GM12872 (cell line): ENCODE results near the gene IL36G.
A peak's percentile ranks its signal among the peaks of the same experiment; 100 is the strongest.

ENCODE experiments used
- CTCF ChIP-seq: IDR thresholded peaks from 3 replicates; pipeline ENCODE4 v1.5.1; 2011; ENCODE audit warnings: low read depth, mild to moderate bottlenecking, low read length, moderate library complexity; ENCODE audit not compliant: insufficient read depth

The IL36G gene

GRCh38 chr2:112977559-112978056 is at the start of gene IL36G:
Gene IL36G (plus strand): TSS chr2:112978006. CDS start chr2:112978639, 633 bp downstream.
- no peak for TF ChIP-seq CTCF

DNA sequence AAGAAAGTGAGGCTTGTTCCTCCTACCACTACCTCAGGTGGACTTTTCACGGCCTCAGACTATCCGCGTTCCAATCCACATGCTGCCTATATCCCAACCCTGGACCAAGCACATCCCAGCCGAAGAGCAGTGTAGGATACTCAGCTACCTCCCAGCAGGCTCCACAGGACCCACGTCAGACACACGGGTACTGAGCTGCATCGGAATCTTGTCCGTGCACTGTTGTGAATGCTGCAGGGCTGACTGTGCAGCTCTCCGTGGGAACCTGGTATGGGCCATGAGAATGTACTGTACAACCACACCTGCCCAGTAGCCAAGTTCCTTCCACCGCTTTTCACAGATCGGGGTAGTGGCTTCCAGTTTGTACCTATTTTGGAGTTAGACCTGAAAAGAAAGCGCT is 44.5 kb upstream of the IL36G start:
- no peak for TF ChIP-seq CTCF

DNA sequence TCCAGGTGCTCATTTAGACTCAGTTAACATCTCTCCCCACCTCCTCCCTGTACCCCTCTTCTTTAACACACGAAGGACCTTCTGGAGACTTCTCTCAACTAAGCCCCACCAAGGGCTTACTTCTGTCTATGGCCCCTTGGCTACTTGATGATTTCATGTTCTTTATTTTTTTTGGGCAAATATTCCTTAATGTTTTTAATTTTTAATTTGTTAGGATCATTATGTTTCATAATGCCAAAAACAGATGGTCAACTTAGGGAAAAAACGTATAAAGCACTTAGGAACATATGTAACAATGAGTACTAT is 40.9 kb upstream of the IL36G start:
- no peak for TF ChIP-seq CTCF

DNA sequence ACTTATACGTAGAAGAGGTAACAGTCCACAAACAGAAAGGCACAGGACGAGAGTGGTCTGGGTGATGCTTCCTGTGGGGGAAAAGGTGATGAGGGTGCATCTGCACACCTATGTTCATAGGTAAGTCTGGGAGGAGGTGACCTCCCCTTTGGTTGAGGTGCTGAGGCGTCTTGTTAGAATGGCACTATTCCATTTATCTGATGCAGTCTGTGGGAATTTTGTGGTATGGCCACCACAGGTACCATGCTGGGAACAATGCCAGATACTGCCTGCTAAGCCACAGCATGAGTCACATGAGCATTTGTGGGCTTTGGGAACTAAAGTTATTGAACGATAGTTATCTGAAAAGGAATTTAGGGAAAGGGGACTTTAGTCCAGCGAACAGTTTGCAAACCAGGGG is 38.9 kb upstream of the IL36G start:
- TF ChIP-seq CTCF: no peak

DNA sequence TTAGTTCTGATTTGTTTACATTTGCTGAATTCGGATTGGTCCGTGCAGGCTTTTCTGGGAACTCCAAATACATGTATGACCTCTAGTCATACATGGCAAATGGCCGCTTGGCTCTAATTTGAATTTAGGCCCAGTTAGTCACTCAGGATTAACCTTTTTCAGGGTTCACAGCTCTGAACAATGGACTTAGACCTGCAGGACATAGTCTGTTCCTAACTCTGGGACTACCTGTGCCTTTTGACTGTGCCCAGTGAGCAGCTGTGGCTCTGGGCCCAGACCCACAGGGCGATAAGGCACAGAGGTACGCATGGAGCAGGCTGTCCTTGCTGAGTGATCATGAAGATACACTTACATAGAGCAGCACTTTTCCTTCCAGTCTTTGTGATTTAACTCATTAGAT is 38.4 kb upstream of the IL36G start:
- TF ChIP-seq CTCF: no peak

DNA sequence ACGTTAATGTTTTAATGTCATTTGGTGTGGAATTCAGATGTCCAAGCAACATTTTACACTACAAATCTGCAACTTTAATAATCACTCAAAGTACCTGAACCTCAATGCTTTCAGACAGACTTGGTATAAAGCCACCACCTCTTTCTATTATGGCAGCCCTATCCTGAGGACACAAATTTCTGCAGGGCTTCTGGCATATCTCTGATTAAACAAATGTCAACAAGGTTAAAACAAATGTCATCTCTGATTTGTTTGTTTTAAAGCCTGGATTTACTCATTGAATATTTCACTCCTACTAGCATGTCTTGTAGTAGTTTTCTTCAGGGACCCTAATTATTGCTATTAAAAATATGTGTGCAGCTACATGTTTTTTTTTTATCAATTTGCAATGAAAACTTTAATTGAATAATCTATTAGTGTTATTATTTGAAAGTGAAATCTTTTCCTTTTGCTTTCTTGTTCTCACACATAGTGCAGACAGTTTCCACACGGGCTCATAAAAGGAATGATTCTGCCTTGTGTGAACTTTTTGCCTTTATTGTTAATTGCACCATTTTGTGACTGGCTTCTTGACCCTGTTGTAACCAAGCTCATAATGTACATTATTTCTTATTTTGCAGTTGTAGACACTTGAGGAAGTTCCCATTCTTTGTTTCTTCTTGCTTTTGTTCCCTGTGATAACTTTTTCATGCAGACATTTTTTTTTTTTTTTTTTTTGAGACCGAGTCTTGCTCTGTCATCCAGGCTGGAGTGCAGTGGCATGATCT is 36.8 kb upstream of the IL36G start:
- no peak for TF ChIP-seq CTCF

DNA sequence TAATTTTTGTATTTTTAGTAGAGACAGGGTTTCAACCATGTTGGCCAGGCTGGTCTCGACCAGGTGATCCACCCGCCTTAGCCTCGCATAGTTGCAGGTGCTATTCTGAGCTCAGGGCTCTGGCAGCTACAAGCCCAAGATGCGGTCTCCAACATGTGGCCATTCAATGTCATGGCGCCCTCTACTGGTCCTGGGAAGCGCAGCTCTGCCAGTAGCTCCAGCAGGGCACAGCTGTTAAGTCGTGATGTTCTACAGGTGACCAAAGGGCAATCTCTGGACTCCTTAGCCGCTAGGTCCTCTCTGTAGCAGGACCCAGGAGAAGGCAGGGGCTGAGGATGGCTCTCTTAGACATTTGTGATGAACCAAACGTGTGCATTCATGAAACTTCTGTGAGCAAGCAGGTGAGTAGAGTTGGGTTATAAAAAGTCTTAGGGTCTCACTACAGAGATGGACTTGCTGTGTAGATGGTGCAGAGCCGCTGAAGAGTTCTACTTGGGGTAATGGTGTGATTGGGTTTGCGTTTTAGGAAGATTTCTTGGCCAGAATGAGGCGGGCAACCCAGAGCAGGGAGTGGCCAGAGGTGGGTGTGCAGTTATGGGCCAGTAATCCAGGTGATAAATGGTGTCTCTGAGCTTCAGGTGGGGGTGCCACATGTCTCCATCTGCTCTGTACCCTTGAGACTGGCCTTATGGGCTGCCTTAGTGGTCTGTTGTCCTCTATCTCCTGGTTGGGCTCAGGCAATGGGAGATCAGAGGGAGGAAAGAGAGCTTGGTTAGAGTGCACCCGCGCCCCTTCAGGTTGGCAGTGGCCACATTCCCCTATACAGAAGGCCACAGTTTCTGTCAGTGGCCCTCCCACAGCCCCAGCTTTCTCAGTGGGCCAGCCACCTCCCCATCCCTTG is 35.8 kb upstream of the IL36G start:
- TF ChIP-seq CTCF: peak; percentile 98
